Measurements from ENCODE around the gene EDNRB.

Gene EDNRB
- long read RNA-seq = 0 reads

DNA sequence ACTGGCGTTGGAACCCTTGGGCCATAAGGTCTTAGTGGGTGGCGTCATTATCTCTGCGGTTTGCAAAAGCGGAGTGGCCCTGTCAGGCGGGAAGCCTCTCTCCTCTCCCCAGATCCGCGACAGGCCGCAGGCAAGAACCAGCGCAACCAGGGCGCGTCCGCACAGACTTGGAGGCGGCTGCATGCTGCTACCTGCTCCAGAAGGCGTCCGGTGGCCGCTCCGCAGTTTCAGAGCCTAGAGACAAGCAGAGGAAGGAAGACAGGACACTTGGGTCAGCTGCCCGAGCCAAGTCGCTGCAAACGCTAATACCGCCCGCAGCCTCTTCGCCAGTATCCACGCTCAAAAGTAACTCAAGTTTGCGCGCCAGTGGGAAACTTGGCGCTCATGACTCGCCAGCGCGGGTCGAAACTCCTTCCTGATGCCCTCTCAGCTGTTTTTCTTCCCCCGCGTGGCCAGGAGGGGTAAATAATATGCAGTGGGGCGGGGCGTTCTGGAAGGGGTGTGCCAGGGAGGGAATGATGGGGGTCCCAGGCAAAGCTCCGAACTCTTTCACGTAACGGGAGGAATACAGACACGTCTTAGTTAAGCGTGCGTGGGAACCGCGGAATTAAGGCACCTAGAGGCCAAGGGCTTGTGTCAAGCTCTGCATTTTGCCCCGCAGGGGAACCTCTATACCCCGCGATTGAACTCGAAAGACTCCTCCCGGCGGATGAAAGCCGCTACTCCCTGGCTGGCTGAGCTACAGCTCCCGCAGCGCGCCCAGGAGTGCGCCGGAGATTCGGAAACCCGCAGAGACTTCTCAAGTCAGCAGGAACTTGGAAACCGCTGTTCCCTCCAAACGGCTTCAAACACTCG lies at the start of gene EDNRB:
Gene EDNRB (minus strand): TSS at position 441 of the 855 bp plus-strand sequence. CDS start 258 bp downstream, at position 183.
- Histone ChIP-seq H3K27me3 (ENCODE audit: insufficient read depth, poor library complexity, severe bottlenecking) (peaks cover 11% of the 10 kb centered on the region), H3K27ac (replicated peaks) (no peak within 1 kb of the TSS), H3K4me3 (replicated peaks; ENCODE audit: insufficient read depth, low read length) (peak within 1 kb of the TSS; percentile 47)
- no peak for TF ChIP-seq POLR2AphosphoS5 (IDR thresholded peaks at IDR 0.05; ENCODE audit: low read depth)
- TF ChIP-seq GABPA (IDR thresholded peaks at IDR 0.05; ENCODE audit: low read depth) = no peak
- TF ChIP-seq, protein P1, sequence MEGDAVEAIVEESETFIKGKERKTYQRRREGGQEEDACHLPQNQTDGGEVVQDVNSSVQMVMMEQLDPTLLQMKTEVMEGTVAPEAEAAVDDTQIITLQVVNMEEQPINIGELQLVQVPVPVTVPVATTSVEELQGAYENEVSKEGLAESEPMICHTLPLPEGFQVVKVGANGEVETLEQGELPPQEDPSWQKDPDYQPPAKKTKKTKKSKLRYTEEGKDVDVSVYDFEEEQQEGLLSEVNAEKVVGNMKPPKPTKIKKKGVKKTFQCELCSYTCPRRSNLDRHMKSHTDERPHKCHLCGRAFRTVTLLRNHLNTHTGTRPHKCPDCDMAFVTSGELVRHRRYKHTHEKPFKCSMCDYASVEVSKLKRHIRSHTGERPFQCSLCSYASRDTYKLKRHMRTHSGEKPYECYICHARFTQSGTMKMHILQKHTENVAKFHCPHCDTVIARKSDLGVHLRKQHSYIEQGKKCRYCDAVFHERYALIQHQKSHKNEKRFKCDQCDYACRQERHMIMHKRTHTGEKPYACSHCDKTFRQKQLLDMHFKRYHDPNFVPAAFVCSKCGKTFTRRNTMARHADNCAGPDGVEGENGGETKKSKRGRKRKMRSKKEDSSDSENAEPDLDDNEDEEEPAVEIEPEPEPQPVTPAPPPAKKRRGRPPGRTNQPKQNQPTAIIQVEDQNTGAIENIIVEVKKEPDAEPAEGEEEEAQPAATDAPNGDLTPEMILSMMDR (IDR thresholded peaks at IDR 0.05; ENCODE audit: insufficient read depth, low read length) = no peak
- TF ChIP-seq, protein P2, sequence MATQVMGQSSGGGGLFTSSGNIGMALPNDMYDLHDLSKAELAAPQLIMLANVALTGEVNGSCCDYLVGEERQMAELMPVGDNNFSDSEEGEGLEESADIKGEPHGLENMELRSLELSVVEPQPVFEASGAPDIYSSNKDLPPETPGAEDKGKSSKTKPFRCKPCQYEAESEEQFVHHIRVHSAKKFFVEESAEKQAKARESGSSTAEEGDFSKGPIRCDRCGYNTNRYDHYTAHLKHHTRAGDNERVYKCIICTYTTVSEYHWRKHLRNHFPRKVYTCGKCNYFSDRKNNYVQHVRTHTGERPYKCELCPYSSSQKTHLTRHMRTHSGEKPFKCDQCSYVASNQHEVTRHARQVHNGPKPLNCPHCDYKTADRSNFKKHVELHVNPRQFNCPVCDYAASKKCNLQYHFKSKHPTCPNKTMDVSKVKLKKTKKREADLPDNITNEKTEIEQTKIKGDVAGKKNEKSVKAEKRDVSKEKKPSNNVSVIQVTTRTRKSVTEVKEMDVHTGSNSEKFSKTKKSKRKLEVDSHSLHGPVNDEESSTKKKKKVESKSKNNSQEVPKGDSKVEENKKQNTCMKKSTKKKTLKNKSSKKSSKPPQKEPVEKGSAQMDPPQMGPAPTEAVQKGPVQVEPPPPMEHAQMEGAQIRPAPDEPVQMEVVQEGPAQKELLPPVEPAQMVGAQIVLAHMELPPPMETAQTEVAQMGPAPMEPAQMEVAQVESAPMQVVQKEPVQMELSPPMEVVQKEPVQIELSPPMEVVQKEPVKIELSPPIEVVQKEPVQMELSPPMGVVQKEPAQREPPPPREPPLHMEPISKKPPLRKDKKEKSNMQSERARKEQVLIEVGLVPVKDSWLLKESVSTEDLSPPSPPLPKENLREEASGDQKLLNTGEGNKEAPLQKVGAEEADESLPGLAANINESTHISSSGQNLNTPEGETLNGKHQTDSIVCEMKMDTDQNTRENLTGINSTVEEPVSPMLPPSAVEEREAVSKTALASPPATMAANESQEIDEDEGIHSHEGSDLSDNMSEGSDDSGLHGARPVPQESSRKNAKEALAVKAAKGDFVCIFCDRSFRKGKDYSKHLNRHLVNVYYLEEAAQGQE (IDR thresholded peaks at IDR 0.05; ENCODE audit: insufficient replicate concordance, low read depth) = no peak
- no peak for TF ChIP-seq SPI1 (IDR thresholded peaks at IDR 0.05; ENCODE audit: borderline replicate concordance, low read depth)
- peak in 1 of 2 experiments; percentile 62 for DNase-seq (ENCODE audit: low read depth in 1 of 2, low spot score in 1 of 2)

DNA sequence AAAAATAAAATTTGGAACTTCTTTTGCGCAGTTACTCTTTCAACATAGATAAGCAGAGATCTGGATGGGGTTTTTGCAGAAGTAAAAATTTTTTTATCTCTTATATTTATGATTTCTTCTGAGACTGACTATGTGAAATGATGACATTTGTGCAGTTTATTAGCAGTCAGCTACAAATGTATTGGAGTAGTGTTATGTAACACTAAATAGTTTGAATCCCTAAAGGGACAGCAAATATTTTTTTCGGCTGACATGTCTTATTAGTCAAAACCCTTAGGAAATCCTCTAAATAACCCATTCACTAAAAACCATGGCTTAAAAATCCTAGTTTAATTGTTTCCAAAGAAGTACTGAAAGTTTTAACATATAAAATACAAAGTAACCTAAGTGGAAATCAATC lies 48.0 kb upstream of the EDNRB start:
- no peak overlapping the region for H3K27ac ChIP-seq (replicated peaks)
- DNase-seq (ENCODE audit: low read depth in 1 of 2, low spot score in 1 of 2) = no peak
- TF ChIP-seq, protein P2 (IDR thresholded peaks at IDR 0.05; ENCODE audit: insufficient replicate concordance, low read depth) = no peak
- TF ChIP-seq, protein P1 (IDR thresholded peaks at IDR 0.05; ENCODE audit: insufficient read depth, low read length) = no peak
- H3K27me3 ChIP-seq (ENCODE audit: insufficient read depth, poor library complexity, severe bottlenecking) = no peaks in the 10 kb centered on the region
- H3K4me3 ChIP-seq (replicated peaks; ENCODE audit: insufficient read depth, low read length) = no peak overlapping the region

DNA sequence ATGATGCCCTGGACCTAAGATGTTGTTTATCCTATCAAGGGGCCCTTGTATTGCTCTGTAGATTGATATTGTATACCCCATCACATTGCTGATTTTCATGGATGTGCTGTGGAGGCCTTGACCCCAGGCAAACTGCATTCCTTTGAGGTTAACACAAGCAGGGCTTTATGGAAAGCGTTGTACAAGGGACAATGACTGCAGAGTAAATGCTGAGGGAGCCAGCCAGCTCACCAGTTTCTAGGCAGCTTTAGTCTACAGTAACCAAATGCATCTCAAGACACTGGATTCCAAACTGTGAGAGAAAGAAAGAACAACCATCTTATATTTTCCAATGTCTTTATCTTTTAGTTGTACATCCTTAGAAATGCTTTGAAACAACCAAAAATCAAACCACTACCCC lies 34.1 kb upstream of the EDNRB start:
- DNase-seq (ENCODE audit: low read depth in 1 of 2, low spot score in 1 of 2) = no peak
- Histone ChIP-seq H3K27me3 (ENCODE audit: insufficient read depth, poor library complexity, severe bottlenecking) (no peaks in the 10 kb centered on the region), H3K27ac (replicated peaks) (no peak overlapping the region), H3K4me3 (replicated peaks; ENCODE audit: insufficient read depth, low read length) (no peak overlapping the region)
- TF ChIP-seq SPI1 (IDR thresholded peaks at IDR 0.05; ENCODE audit: borderline replicate concordance, low read depth) (no peak), GABPA (IDR thresholded peaks at IDR 0.05; ENCODE audit: low read depth) (no peak)

DNA sequence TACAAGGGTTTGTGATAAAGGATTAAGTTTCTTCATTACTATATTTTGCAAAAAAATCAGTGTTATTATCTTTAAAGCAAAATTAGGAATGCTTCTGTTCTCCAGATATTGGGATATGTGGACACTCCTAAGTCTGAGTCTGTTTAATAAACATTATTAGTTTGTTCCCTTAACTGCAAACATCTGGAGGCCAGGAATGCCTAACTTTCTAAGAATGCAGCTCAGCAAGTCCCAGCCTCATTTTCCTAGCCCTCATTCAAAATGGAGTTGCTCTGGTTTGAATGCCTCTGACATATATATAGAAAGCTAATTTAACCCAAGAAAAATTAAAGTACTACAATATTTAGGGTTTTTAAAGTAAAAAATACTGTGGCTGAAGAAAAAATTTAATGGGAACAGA lies 33.6 kb upstream of the EDNRB start:
- no peak for TF ChIP-seq SPI1 (IDR thresholded peaks at IDR 0.05; ENCODE audit: borderline replicate concordance, low read depth)
- no peak for TF ChIP-seq GABPA (IDR thresholded peaks at IDR 0.05; ENCODE audit: low read depth)
- TF ChIP-seq POLR2AphosphoS5 (IDR thresholded peaks at IDR 0.05; ENCODE audit: low read depth) = no peak
- TF ChIP-seq, protein P2 (IDR thresholded peaks at IDR 0.05; ENCODE audit: insufficient replicate concordance, low read depth) = no peak
- TF ChIP-seq, protein P1 (IDR thresholded peaks at IDR 0.05; ENCODE audit: insufficient read depth, low read length) = no peak
- no peak for DNase-seq (ENCODE audit: low read depth in 1 of 2, low spot score in 1 of 2)
- Histone ChIP-seq H3K4me3 (replicated peaks; ENCODE audit: insufficient read depth, low read length) (no peak overlapping the region), H3K27me3 (ENCODE audit: insufficient read depth, poor library complexity, severe bottlenecking) (no peaks in the 10 kb centered on the region), H3K27ac (replicated peaks) (no peak overlapping the region)
